HG02885 (cell line): ENCODE measurements around the gene STEAP2.
"Not testable (repeated sequence)": the region's sequence is repeated elsewhere in the genome, so short reads cannot be mapped to it uniquely, and the experiment has no call there.

Source experiments
- ATAC-seq: cut with Tn5 transposase; IDR thresholded peaks from one replicate; pipeline ENCODE4 v1.9.1; 2021; ENCODE audit warnings: mild to moderate bottlenecking; ENCODE audit not compliant: unreplicated experiment, poor library complexity

Gene STEAP2

GRCh38 chr7:90211391-90212148 is at the start of gene STEAP2:
Gene STEAP2, plus strand, starts transcription at chr7:90211740. Its CDS starts 13,343 bp downstream, at chr7:90225083.
- peak; percentile 94 for ATAC-seq

- ATAC-seq = no peak
Observed at GRCh38 chr7:90163534-90163933, 48.0 kb upstream of the STEAP2 start.

- ATAC-seq = no peak
Observed at GRCh38 chr7:90165724-90166123, 45.8 kb upstream of the STEAP2 start.

GRCh38 chr7:90166153-90166552 is 45.4 kb upstream of the STEAP2 start:
- no peak for ATAC-seq

- no peak for ATAC-seq
Observed at GRCh38 chr7:90167361-90167760, 44.2 kb upstream of the STEAP2 start.

- no peak for ATAC-seq
Observed at GRCh38 chr7:90169891-90170290, 41.6 kb upstream of the STEAP2 start.

- no peak for ATAC-seq
Observed at GRCh38 chr7:90172121-90172520, 39.4 kb upstream of the STEAP2 start.

GRCh38 chr7:90172624-90173023 is 38.9 kb upstream of the STEAP2 start:
- ATAC-seq = no peak

- ATAC-seq = peak; percentile 92
Observed at GRCh38 chr7:90173127-90173844, 38.3 kb upstream of the STEAP2 start.

GRCh38 chr7:90175667-90176066 is 35.9 kb upstream of the STEAP2 start:
- ATAC-seq = no peak

- no peak for ATAC-seq
Observed at GRCh38 chr7:90176195-90176594, 35.3 kb upstream of the STEAP2 start.

GRCh38 chr7:90178166-90178565 is 33.4 kb upstream of the STEAP2 start:
- ATAC-seq = no peak

GRCh38 chr7:90178679-90179278 is 32.8 kb upstream of the STEAP2 start:
- ATAC-seq = peak; percentile 96

- ATAC-seq = no peak
Observed at GRCh38 chr7:90180011-90180585, 31.4 kb upstream of the STEAP2 start.

GRCh38 chr7:90180649-90181048 is 30.9 kb upstream of the STEAP2 start:
- ATAC-seq = no peak

- ATAC-seq = no peak
Observed at GRCh38 chr7:90181485-90181884, 30.1 kb upstream of the STEAP2 start.

GRCh38 chr7:90186290-90186689 is 25.2 kb upstream of the STEAP2 start:
- not testable (repeated sequence) for ATAC-seq

GRCh38 chr7:90187507-90188050 is 24.0 kb upstream of the STEAP2 start:
- no peak for ATAC-seq

GRCh38 chr7:90188281-90188680 is 23.3 kb upstream of the STEAP2 start:
- ATAC-seq = peak; percentile 93

- no peak for ATAC-seq
Observed at GRCh38 chr7:90190995-90191394, 20.5 kb upstream of the STEAP2 start.

GRCh38 chr7:90191648-90192047 is 19.9 kb upstream of the STEAP2 start:
- no peak for ATAC-seq
